HG03039 (cell line): ENCODE results near the gene FGD3.
"Not testable (repeated sequence)": the region's sequence is repeated elsewhere in the genome, so short reads cannot be mapped to it uniquely, and the experiment has no call there.

Experiments
- ATAC-seq: cut with Tn5 transposase; IDR thresholded peaks from one replicate; pipeline ENCODE4 v1.9.1; 2021; ENCODE audit warnings: mild to moderate bottlenecking, moderate library complexity; ENCODE audit not compliant: unreplicated experiment

Gene FGD3

GRCh38 chr9:92976431-92976830 lies 29.1 kb downstream of the FGD3 start:
- ATAC-seq: no peak

- no peak for ATAC-seq
Measured at GRCh38 chr9:92977279-92977678, 30.0 kb downstream of the FGD3 start.

- no peak for ATAC-seq
Measured at GRCh38 chr9:92978345-92978875, 31.1 kb downstream of the FGD3 start.

- no peak for ATAC-seq
Measured at GRCh38 chr9:92979283-92980056, 32.1 kb downstream of the FGD3 start.

GRCh38 chr9:92980085-92980745 lies 32.9 kb downstream of the FGD3 start:
- ATAC-seq: no peak

GRCh38 chr9:92982130-92982529 lies 34.8 kb downstream of the FGD3 start:
- ATAC-seq: no peak

GRCh38 chr9:92983984-92984589 lies 36.8 kb downstream of the FGD3 start:
- ATAC-seq: no peak

GRCh38 chr9:92984976-92985375 lies 37.7 kb downstream of the FGD3 start:
- ATAC-seq: no peak

- ATAC-seq: no peak
Measured at GRCh38 chr9:92986176-92987119, 39.1 kb downstream of the FGD3 start.

- no peak for ATAC-seq
Measured at GRCh38 chr9:92988215-92988768, 41.0 kb downstream of the FGD3 start.

- no peak for ATAC-seq
Measured at GRCh38 chr9:92989561-92989960, 42.2 kb downstream of the FGD3 start.

GRCh38 chr9:92990461-92990860 lies 43.1 kb downstream of the FGD3 start:
- ATAC-seq: no peak

- ATAC-seq: no peak
Measured at GRCh38 chr9:92992549-92992948, 45.2 kb downstream of the FGD3 start.

GRCh38 chr9:92998871-92999270 lies 51.5 kb downstream of the FGD3 start:
- not testable (repeated sequence) for ATAC-seq

- no peak for ATAC-seq
Measured at GRCh38 chr9:93001031-93001430, 53.7 kb downstream of the FGD3 start.

GRCh38 chr9:93002700-93003099 lies 55.4 kb downstream of the FGD3 start:
- ATAC-seq: no peak

GRCh38 chr9:93003552-93004407 lies 56.5 kb downstream of the FGD3 start:
- no peak for ATAC-seq

- ATAC-seq: no peak
Measured at GRCh38 chr9:93004561-93004960, 57.2 kb downstream of the FGD3 start.

- ATAC-seq: no peak
Measured at GRCh38 chr9:93005876-93006275, 58.6 kb downstream of the FGD3 start.
